Measurements from ENCODE around the gene RETREG1.

The RETREG1 gene

DNA sequence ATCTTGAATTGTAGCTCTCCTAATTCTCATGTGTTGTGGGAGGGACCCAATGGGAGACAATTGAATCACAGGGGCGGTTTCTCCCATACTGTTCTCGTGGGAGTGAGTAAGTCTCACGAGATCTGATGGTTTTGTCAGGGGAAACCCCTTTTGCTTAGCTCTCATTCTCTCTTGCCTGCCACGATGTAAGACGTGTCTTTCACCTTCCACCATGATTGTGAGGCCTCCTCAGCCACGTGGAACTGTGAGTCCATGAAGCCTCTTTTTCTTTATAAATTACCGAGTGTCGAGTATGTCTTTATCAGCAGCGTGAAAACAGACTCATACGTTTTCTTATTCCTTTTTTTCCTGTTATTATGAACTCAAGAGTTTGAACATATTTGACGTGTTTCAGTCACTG is 39.1 kb downstream of the RETREG1 start:
- Histone ChIP-seq H3K4me3 (ENCODE audit: low read depth in 1 of 2, low read length in 2 of 2) (no peak overlapping the region), H3K27me3 (ENCODE audit: low read depth, low read length) (no peaks in the 10 kb centered on the region), H3K4me1 (ENCODE audit: control insufficient read depth in 1 of 2, insufficient read depth in 2 of 2, low read length in 2 of 2) (peaks cover 0 to 11% of the 10 kb centered on the region in 2 donors), H3K9me3 (ENCODE audit: control insufficient read depth in 1 of 2, low read length in 2 of 2) (no peaks in the 10 kb centered on the region), H3K27ac (ENCODE audit: low read length) (no peak overlapping the region), H3K36me3 (ENCODE audit: control insufficient read depth in 1 of 2, insufficient read depth in 2 of 2, low read length in 2 of 2) (no peaks in the 10 kb centered on the region)

DNA sequence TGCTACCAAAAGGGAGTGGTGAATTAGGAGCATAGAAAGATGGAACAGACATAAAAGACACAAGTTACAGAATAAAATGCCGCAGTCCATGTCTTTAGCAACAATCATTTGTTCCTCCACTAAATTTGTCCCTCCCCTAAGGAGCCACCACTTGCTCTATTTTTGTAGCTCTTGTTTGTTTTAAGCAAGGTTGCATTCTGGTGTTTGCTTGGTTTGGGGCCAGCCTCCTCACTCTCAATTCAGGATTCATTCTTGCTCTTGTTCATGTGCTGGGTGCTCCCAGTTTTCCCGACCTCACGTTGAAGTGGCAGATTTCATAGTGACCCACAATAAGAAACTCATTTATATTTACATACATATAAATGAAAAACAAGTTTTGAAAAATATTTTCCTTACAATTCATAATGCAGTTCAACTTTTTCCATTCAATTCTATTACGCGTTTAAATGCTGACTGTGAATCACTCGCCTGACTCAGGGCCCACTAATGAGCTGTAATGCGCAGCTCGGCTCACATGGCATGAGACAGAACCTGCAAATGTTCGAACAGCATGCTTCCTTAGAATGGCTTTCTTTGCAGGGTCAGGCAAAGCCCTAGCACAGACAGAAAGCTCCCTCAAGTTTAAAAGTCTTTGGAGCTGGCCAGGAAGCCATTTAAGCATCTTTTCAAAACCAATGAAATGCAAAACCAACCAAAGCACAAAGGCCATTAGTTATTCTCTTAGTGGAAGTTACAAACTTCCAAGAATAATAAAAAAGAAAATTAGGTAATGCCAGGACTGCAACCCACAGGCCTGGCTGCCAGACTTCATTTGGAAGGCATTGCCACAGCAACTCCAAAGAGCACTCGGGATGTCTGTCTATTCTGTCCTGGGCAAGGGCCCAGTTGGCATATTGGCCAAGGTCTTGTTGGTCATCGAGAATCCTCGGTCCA is 41.7 kb downstream of the RETREG1 start:
- no peak overlapping the region for H3K27ac ChIP-seq (ENCODE audit: low read length)
- H3K4me1 ChIP-seq (ENCODE audit: control insufficient read depth in 1 of 2, insufficient read depth in 2 of 2, low read length in 2 of 2) = peaks cover 0 to 10% of the 10 kb centered on the region in 2 donors
- no peak overlapping the region for H3K4me3 ChIP-seq (ENCODE audit: low read depth in 1 of 2, low read length in 2 of 2)
- H3K36me3 ChIP-seq (ENCODE audit: control insufficient read depth in 1 of 2, insufficient read depth in 2 of 2, low read length in 2 of 2) = no peaks in the 10 kb centered on the region
- H3K9me3 ChIP-seq (ENCODE audit: control insufficient read depth in 1 of 2, low read length in 2 of 2) = no peaks in the 10 kb centered on the region
- H3K27me3 ChIP-seq (ENCODE audit: low read depth, low read length) = no peaks in the 10 kb centered on the region

DNA sequence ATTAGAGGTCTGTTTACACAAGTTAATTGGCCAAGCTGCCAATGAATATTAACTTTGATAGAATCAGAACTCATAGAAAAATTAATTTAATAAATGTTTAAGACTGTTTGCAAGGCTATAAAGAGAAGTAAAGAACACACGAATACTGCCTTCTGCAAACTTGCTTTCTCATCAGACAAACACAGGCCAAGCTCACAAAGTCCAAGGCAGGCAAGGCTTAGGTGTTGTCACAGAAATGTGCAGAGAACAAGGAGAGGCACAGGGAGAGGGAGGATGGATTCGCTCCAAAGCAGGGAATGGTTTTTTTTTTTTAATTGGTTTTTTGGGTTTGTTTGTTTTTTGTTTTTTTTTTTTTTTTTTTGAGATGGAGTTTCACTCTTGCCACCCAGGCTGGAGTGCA is 43.4 kb downstream of the RETREG1 start:
- no peaks in the 10 kb centered on the region for H3K36me3 ChIP-seq (ENCODE audit: control insufficient read depth in 1 of 2, insufficient read depth in 2 of 2, low read length in 2 of 2)
- H3K4me1 ChIP-seq (ENCODE audit: control insufficient read depth in 1 of 2, insufficient read depth in 2 of 2, low read length in 2 of 2) = peaks cover 0 to 4% of the 10 kb centered on the region in 2 donors
- no peak overlapping the region for H3K4me3 ChIP-seq (ENCODE audit: low read depth in 1 of 2, low read length in 2 of 2)
- no peaks in the 10 kb centered on the region for H3K27me3 ChIP-seq (ENCODE audit: low read depth, low read length)
- no peaks in the 10 kb centered on the region for H3K9me3 ChIP-seq (ENCODE audit: control insufficient read depth in 1 of 2, low read length in 2 of 2)
- H3K27ac ChIP-seq (ENCODE audit: low read length) = no peak overlapping the region

GRCh38 chr5:16572289-16573015 is 44.3 kb downstream of the RETREG1 start:
- H3K27ac ChIP-seq (ENCODE audit: low read length) = no peak overlapping the region
- no peaks in the 10 kb centered on the region for H3K27me3 ChIP-seq (ENCODE audit: low read depth, low read length)
- H3K4me1 ChIP-seq (ENCODE audit: control insufficient read depth in 1 of 2, insufficient read depth in 2 of 2, low read length in 2 of 2) = peaks cover 0 to 4% of the 10 kb centered on the region in 2 donors
- no peaks in the 10 kb centered on the region for H3K9me3 ChIP-seq (ENCODE audit: control insufficient read depth in 1 of 2, low read length in 2 of 2)
- no peaks in the 10 kb centered on the region for H3K36me3 ChIP-seq (ENCODE audit: control insufficient read depth in 1 of 2, insufficient read depth in 2 of 2, low read length in 2 of 2)
- H3K4me3 ChIP-seq (ENCODE audit: low read depth in 1 of 2, low read length in 2 of 2) = no peak overlapping the region

- H3K27ac ChIP-seq (ENCODE audit: low read length) = no peak overlapping the region
- H3K4me3 ChIP-seq (ENCODE audit: low read depth in 1 of 2, low read length in 2 of 2) = no peak overlapping the region
Measured at GRCh38 chr5:16571016-16571415, 45.8 kb downstream of the RETREG1 start.

GRCh38 chr5:16570121-16570815 is 46.5 kb downstream of the RETREG1 start:
- Histone ChIP-seq H3K36me3 (ENCODE audit: control insufficient read depth in 1 of 2, insufficient read depth in 2 of 2, low read length in 2 of 2) (no peaks in the 10 kb centered on the region), H3K4me1 (ENCODE audit: control insufficient read depth in 1 of 2, insufficient read depth in 2 of 2, low read length in 2 of 2) (peaks cover 0 to 4% of the 10 kb centered on the region in 2 donors), H3K27me3 (ENCODE audit: low read depth, low read length) (no peaks in the 10 kb centered on the region), H3K4me3 (ENCODE audit: low read depth in 1 of 2, low read length in 2 of 2) (no peak overlapping the region), H3K9me3 (ENCODE audit: control insufficient read depth in 1 of 2, low read length in 2 of 2) (no peaks in the 10 kb centered on the region), H3K27ac (ENCODE audit: low read length) (no peak overlapping the region)

More at GRCh38 chr5:16571016-16571415, 45.8 kb downstream of the RETREG1 start:
- Histone ChIP-seq H3K9me3 (ENCODE audit: control insufficient read depth in 1 of 2, low read length in 2 of 2) (no peaks in the 10 kb centered on the region), H3K4me1 (ENCODE audit: control insufficient read depth in 1 of 2, insufficient read depth in 2 of 2, low read length in 2 of 2) (peaks cover 0 to 4% of the 10 kb centered on the region in 2 donors), H3K27me3 (ENCODE audit: low read depth, low read length) (no peaks in the 10 kb centered on the region), H3K36me3 (ENCODE audit: control insufficient read depth in 1 of 2, insufficient read depth in 2 of 2, low read length in 2 of 2) (no peaks in the 10 kb centered on the region)

- Histone ChIP-seq H3K36me3 (ENCODE audit: control insufficient read depth in 1 of 2, insufficient read depth in 2 of 2, low read length in 2 of 2) (no peaks in the 10 kb centered on the region), H3K4me3 (ENCODE audit: low read depth in 1 of 2, low read length in 2 of 2) (no peak overlapping the region), H3K27ac (ENCODE audit: low read length) (peak overlapping the region; percentile 43), H3K27me3 (ENCODE audit: low read depth, low read length) (no peaks in the 10 kb centered on the region), H3K4me1 (ENCODE audit: control insufficient read depth in 1 of 2, insufficient read depth in 2 of 2, low read length in 2 of 2) (peaks cover 0 to 4% of the 10 kb centered on the region in 2 donors), H3K9me3 (ENCODE audit: control insufficient read depth in 1 of 2, low read length in 2 of 2) (no peaks in the 10 kb centered on the region)
Measured at GRCh38 chr5:16568875-16569580, 47.8 kb downstream of the RETREG1 start.

GRCh38 chr5:16567365-16567764 is 49.4 kb downstream of the RETREG1 start:
- Histone ChIP-seq H3K9me3 (ENCODE audit: control insufficient read depth in 1 of 2, low read length in 2 of 2) (no peaks in the 10 kb centered on the region), H3K4me3 (ENCODE audit: low read depth in 1 of 2, low read length in 2 of 2) (no peak overlapping the region), H3K4me1 (ENCODE audit: control insufficient read depth in 1 of 2, insufficient read depth in 2 of 2, low read length in 2 of 2) (peaks cover 0 to 4% of the 10 kb centered on the region in 2 donors), H3K36me3 (ENCODE audit: control insufficient read depth in 1 of 2, insufficient read depth in 2 of 2, low read length in 2 of 2) (no peaks in the 10 kb centered on the region), H3K27ac (ENCODE audit: low read length) (no peak overlapping the region), H3K27me3 (ENCODE audit: low read depth, low read length) (no peaks in the 10 kb centered on the region)

DNA sequence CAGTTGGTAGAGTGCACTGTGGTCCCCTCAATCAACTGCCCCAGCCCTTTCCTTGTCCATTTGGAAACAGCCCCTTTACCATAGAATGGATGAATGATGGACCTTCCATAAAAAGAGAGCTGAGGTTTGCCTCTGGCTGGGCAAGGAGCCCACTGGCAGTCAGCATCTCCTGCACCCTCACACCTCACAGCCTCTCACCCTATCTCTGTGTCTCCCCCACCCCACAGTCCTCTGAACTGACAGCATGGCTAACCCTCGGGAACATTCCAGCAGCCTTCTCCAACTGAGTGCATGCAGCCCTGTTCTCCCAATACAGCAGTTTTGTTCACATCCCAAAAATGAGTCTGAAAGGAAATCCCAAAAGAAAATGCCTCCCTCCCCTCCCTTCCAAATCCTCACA is 51.7 kb downstream of the RETREG1 start:
- H3K27ac ChIP-seq (ENCODE audit: low read length) = no peak overlapping the region
- no peaks in the 10 kb centered on the region for H3K36me3 ChIP-seq (ENCODE audit: control insufficient read depth in 1 of 2, insufficient read depth in 2 of 2, low read length in 2 of 2)
- H3K4me1 ChIP-seq (ENCODE audit: control insufficient read depth in 1 of 2, insufficient read depth in 2 of 2, low read length in 2 of 2) = no peaks in the 10 kb centered on the region
- H3K27me3 ChIP-seq (ENCODE audit: low read depth, low read length) = no peaks in the 10 kb centered on the region
- no peak overlapping the region for H3K4me3 ChIP-seq (ENCODE audit: low read depth in 1 of 2, low read length in 2 of 2)
- no peaks in the 10 kb centered on the region for H3K9me3 ChIP-seq (ENCODE audit: control insufficient read depth in 1 of 2, low read length in 2 of 2)

GRCh38 chr5:16564248-16564867 is 52.4 kb downstream of the RETREG1 start:
- Histone ChIP-seq H3K27ac (ENCODE audit: low read length) (no peak overlapping the region), H3K4me1 (ENCODE audit: control insufficient read depth in 1 of 2, insufficient read depth in 2 of 2, low read length in 2 of 2) (no peaks in the 10 kb centered on the region), H3K36me3 (ENCODE audit: control insufficient read depth in 1 of 2, insufficient read depth in 2 of 2, low read length in 2 of 2) (no peaks in the 10 kb centered on the region), H3K27me3 (ENCODE audit: low read depth, low read length) (no peaks in the 10 kb centered on the region), H3K9me3 (ENCODE audit: control insufficient read depth in 1 of 2, low read length in 2 of 2) (no peaks in the 10 kb centered on the region), H3K4me3 (ENCODE audit: low read depth in 1 of 2, low read length in 2 of 2) (no peak overlapping the region)

Measured in muscle layer of duodenum (tissue), 2 donors.